Measurements from ENCODE around the gene CASP2. TPM values are rescaled to one million over a fixed set of nuclear protein-coding genes. Genes with fewer than 3 reads are reported as not detected.
A peak's percentile ranks its signal among the peaks of the same experiment; 100 is the strongest.

Gene CASP2
- total RNA-seq, 3 donors from 2014 or later: 11.7 to 24.9 (median 22.8) TPM

- DNase-seq (ENCODE audit: low spot score in 2 of 2): no peak
- peaks cover 0 to 14% of the 10 kb centered on the region in 2 donors for H3K4me1 ChIP-seq
- intact Hi-C loops (cut with DNase I; ENCODE audit: low total_unique reads): no loop called here
- H3K27ac ChIP-seq: no peak overlapping the region
- no peaks in the 10 kb centered on the region for H3K27me3 ChIP-seq
- no peaks in the 10 kb centered on the region for H3K36me3 ChIP-seq
- H3K9me3 ChIP-seq: no peaks in the 10 kb centered on the region
- no peak overlapping the region for H3K4me3 ChIP-seq
- TF ChIP-seq POLR2AphosphoS5 (IDR thresholded peaks at IDR 0.05): no peak
- TF ChIP-seq POLR2A (IDR thresholded peaks at IDR 0.05): no peak
- no peak for TF ChIP-seq CTCF (IDR thresholded peaks at IDR 0.05)
Measured at GRCh38 chr7:143282124-143282523, 6.0 kb upstream of the CASP2 start.

- H3K4me3 ChIP-seq: no peak overlapping the region
- peaks cover 0 to 14% of the 10 kb centered on the region in 2 donors for H3K4me1 ChIP-seq
- no peaks in the 10 kb centered on the region for H3K27me3 ChIP-seq
- H3K9me3 ChIP-seq: no peaks in the 10 kb centered on the region
- intact Hi-C loops (cut with DNase I; ENCODE audit: low total_unique reads): no loop called here
- no peaks in the 10 kb centered on the region for H3K36me3 ChIP-seq
- H3K27ac ChIP-seq: peak overlapping the region; percentile 92 to 97
- DNase-seq (ENCODE audit: low spot score in 2 of 2): no peak
- TF ChIP-seq POLR2AphosphoS5 (IDR thresholded peaks at IDR 0.05) (no peak), POLR2A (IDR thresholded peaks at IDR 0.05) (no peak), CTCF (IDR thresholded peaks at IDR 0.05) (no peak)
Measured at GRCh38 chr7:143283381-143283780, 4.8 kb upstream of the CASP2 start.

GRCh38 chr7:143284591-143285469, 3.3 kb upstream of the CASP2 start, which contains the start of gene TMEM139:
Gene TMEM139, plus strand, starts transcription at chr7:143284958. Its CDS starts 1,000 bp downstream, at chr7:143285958.
- Histone ChIP-seq H3K27me3 (no peaks in the 10 kb centered on the region), H3K4me1 (peaks cover 0 to 21% of the 10 kb centered on the region in 2 donors), H3K9me3 (no peaks in the 10 kb centered on the region), H3K27ac (peak within 1 kb of the TSS; percentile 92 to 97), H3K36me3 (no peaks in the 10 kb centered on the region), H3K4me3 (peak within 1 kb of the TSS in 2 of 3 donors; percentile 52 to 62)
- peak; percentile 73 to 86 for DNase-seq (ENCODE audit: low spot score in 2 of 2)
- no peak for TF ChIP-seq POLR2AphosphoS5 (IDR thresholded peaks at IDR 0.05)
- peak; percentile 26 for TF ChIP-seq POLR2A (IDR thresholded peaks at IDR 0.05)
- intact Hi-C loops (cut with DNase I; ENCODE audit: low total_unique reads): no loop called here

GRCh38 chr7:143285470-143285778, 2.7 kb upstream of the CASP2 start:
- DNase-seq (ENCODE audit: low spot score in 2 of 2): peak; percentile 67 to 87
- Histone ChIP-seq H3K9me3 (no peaks in the 10 kb centered on the region), H3K27me3 (no peaks in the 10 kb centered on the region), H3K27ac (peak overlapping the region; percentile 92 to 97), H3K4me3 (peak overlapping the region in 2 of 3 donors; percentile 52 to 62), H3K36me3 (no peaks in the 10 kb centered on the region), H3K4me1 (peaks cover 0 to 21% of the 10 kb centered on the region in 2 donors)
- intact Hi-C loops (cut with DNase I; ENCODE audit: low total_unique reads): no loop called here
- TF ChIP-seq POLR2A (IDR thresholded peaks at IDR 0.05) (no peak), CTCF (IDR thresholded peaks at IDR 0.05) (no peak), POLR2AphosphoS5 (IDR thresholded peaks at IDR 0.05) (no peak)

GRCh38 chr7:143285806-143286521, 2.2 kb upstream of the CASP2 start:
- H3K9me3 ChIP-seq: no peaks in the 10 kb centered on the region
- no peak for DNase-seq (ENCODE audit: low spot score in 2 of 2)
- H3K4me1 ChIP-seq: peaks cover 0 to 21% of the 10 kb centered on the region in 2 donors
- no peak for TF ChIP-seq POLR2AphosphoS5 (IDR thresholded peaks at IDR 0.05)
- TF ChIP-seq POLR2A (IDR thresholded peaks at IDR 0.05): no peak
- TF ChIP-seq CTCF (IDR thresholded peaks at IDR 0.05): no peak
- peak overlapping the region; percentile 92 to 97 for H3K27ac ChIP-seq
- peak overlapping the region in 2 of 3 donors; percentile 52 to 62 for H3K4me3 ChIP-seq
- intact Hi-C loops (cut with DNase I; ENCODE audit: low total_unique reads): no loop called here
- H3K36me3 ChIP-seq: no peaks in the 10 kb centered on the region
- no peaks in the 10 kb centered on the region for H3K27me3 ChIP-seq

Measured in breast epithelium (tissue), 4 donors.